ENCODE data around the gene SCAF4. TPM values are rescaled to one million over a fixed set of nuclear protein-coding genes. Genes with fewer than 3 reads are reported as not detected.

SCAF4 gene
- total and polyA plus RNA-seq, 2 donors (not counting 3 experiments of a cell fraction or from before 2014, with no cell fraction given), result 12.2 to 41.2 TPM

DNA sequence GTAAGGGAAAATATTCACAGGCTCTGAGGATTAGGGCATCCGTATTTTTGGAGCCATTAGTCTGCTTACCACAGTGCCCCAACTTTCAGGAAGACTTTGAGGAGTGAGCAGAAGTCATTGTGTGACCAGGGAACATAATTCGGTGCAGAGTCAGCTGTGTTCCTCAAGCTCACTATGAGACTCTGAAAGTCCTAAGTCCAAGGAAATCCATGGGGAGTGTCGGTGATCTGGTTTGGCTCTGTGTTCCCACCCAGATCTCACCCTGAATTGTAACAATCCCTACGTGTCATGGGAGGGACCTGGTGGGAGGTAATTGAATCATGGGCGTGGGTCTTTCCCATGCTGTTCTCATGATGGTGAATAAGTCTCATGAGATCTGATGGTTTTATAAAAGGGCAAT is 45.9 kb upstream of the SCAF4 start:
- BruUV-seq (replicated peaks), result no TSS peak
- Histone ChIP-seq H3K4me1 (ENCODE audit: control insufficient read depth, extremely low read depth, insufficient read depth, low read length) (no peaks in the 10 kb centered on the region), H3K9me3 (replicated peaks; ENCODE audit: control insufficient read depth, insufficient read depth, low read length) (no peaks in the 10 kb centered on the region), H3K4me3 (replicated peaks in 1 of 3; ENCODE audit: insufficient read depth in 1 of 3, low read depth in 1 of 3, low read length in 3 of 3) (no peak overlapping the region), H3K27me3 (ENCODE audit: control insufficient read depth in 2 of 2, insufficient read depth in 2 of 2, low read length in 2 of 2) (no peaks in the 10 kb centered on the region), H3K9ac (replicated peaks; ENCODE audit: extremely low read depth, insufficient read depth, low read length) (no peak overlapping the region), H4K20me1 (replicated peaks; ENCODE audit: control insufficient read depth, extremely low read depth, insufficient read depth, low read length) (no peaks in the 10 kb centered on the region), H3K36me3 (ENCODE audit: control insufficient read depth in 2 of 2, extremely low read depth in 1 of 2, insufficient read depth in 2 of 2, low read length in 2 of 2) (no peaks in the 10 kb centered on the region), H3K4me2 (ENCODE audit: insufficient read depth, low read length) (no peak overlapping the region), H3K79me2 (ENCODE audit: control insufficient read depth, insufficient read depth, low read length) (no peaks in the 10 kb centered on the region), H3K27ac (ENCODE audit: insufficient read depth, low read depth, low read length) (no peak overlapping the region), H2AFZ (ENCODE audit: low read depth, low read length) (no peak overlapping the region), H3K9me1 (replicated peaks; ENCODE audit: control insufficient read depth, extremely low read depth, insufficient read depth, low read length) (no peaks in the 10 kb centered on the region)
- intact Hi-C loops (cut with micrococcal nuclease) (no loop called here), dilution Hi-C loops (cut with MboI; ENCODE audit: extremely low pct_ligation_motif_present, low sequenced_read_pairs) (no loop called here)
- CTCF ChIA-PET, result no interaction called here
- FAIRE-seq, result no peak
- DNase-seq (ENCODE audit: low read depth, low spot score), result no peak
- TF ChIP-seq POLR2A (IDR thresholded peaks at IDR 0.05; ENCODE audit: low read depth, low read length) (no peak), FOS (IDR thresholded peaks at IDR 0.05; ENCODE audit: borderline replicate concordance, insufficient read depth, low read length) (no peak), GATA2 (IDR thresholded peaks at IDR 0.05; ENCODE audit: insufficient read depth, insufficient read length, low read depth, low read length) (no peak), JUN (IDR thresholded peaks at IDR 0.05; ENCODE audit: borderline replicate concordance, insufficient read depth, insufficient read length, low read depth) (no peak), MYC (IDR thresholded peaks at IDR 0.05; ENCODE audit: low read depth, low read length) (no peak), POLR2AphosphoS5 (IDR thresholded peaks at IDR 0.05; ENCODE audit: insufficient read depth, low read depth, low read length) (no peak), EZH2 (IDR thresholded peaks at IDR 0.05; ENCODE audit: borderline replicate concordance, low read depth, low read length, severe bottlenecking) (no peak)
- TF ChIP-seq, protein P1, sequence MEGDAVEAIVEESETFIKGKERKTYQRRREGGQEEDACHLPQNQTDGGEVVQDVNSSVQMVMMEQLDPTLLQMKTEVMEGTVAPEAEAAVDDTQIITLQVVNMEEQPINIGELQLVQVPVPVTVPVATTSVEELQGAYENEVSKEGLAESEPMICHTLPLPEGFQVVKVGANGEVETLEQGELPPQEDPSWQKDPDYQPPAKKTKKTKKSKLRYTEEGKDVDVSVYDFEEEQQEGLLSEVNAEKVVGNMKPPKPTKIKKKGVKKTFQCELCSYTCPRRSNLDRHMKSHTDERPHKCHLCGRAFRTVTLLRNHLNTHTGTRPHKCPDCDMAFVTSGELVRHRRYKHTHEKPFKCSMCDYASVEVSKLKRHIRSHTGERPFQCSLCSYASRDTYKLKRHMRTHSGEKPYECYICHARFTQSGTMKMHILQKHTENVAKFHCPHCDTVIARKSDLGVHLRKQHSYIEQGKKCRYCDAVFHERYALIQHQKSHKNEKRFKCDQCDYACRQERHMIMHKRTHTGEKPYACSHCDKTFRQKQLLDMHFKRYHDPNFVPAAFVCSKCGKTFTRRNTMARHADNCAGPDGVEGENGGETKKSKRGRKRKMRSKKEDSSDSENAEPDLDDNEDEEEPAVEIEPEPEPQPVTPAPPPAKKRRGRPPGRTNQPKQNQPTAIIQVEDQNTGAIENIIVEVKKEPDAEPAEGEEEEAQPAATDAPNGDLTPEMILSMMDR (IDR thresholded peaks at IDR 0.05; ENCODE audit: extremely low read depth in 1 of 2, insufficient read depth in 1 of 2, low read depth in 1 of 2, low read length in 2 of 2), result no peak
- TF ChIP-seq, protein P2, sequence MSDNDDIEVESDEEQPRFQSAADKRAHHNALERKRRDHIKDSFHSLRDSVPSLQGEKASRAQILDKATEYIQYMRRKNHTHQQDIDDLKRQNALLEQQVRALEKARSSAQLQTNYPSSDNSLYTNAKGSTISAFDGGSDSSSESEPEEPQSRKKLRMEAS (IDR thresholded peaks at IDR 0.05; ENCODE audit: insufficient read depth, insufficient read length), result no peak
- POLR2A ChIA-PET, result no interaction called here

All from endothelial cell of umbilical vein (primary cell).